GM12878 (cell line): ENCODE measurements around the gene RXFP1.

Source experiments
- ATF2 ChIP-seq: IDR thresholded peaks from 2 replicates; pipeline ENCODE4 v1.6.1; 2012; ENCODE audit warnings: low read length, inconsistent platforms
- CREB1 ChIP-seq: IDR thresholded peaks from 2 replicates; pipeline ENCODE4 v1.6.1; 2012; ENCODE audit warnings: low read depth, mild to moderate bottlenecking, inconsistent platforms
- HDAC6 ChIP-seq: fragments of 200-600 bp; sonication (generic); IDR thresholded peaks from one replicate; pipeline ENCODE4 v1.8.0; 2017; ENCODE audit warnings: antibody characterized with exemption; ENCODE audit not compliant: unreplicated experiment
- JUNB ChIP-seq: IDR thresholded peaks from 2 replicates; pipeline ENCODE4 v1.6.1; 2016; ENCODE audit warnings: antibody characterized with exemption, mild to moderate bottlenecking
- MXI1 ChIP-seq: fragments of 150-350 bp; IDR thresholded peaks from 2 replicates; pipeline ENCODE4 v1.6.1; 2011; ENCODE audit warnings: low read depth, mild to moderate bottlenecking, inconsistent platforms, low read length, improper control_type of control experiment

GRCh38 chr4:158599150-158599549 is 77.5 kb downstream of the RXFP1 start:
- TF ChIP-seq ATF2 = no peak
- TF ChIP-seq HDAC6 = no peak
- TF ChIP-seq MXI1 = no peak
- TF ChIP-seq JUNB = no peak
- TF ChIP-seq CREB1 = no peak
